A673 (cell line): ENCODE data around the gene SEMA6A.

Experiments used
- CTCF ChIP-seq: fragments of 300-800, 200-600 bp; sonication (generic); conservative IDR thresholded peaks from 2 replicates; pipeline ENCODE4 v1.5.1; 2017; ENCODE audit warnings: low read depth, mild to moderate bottlenecking, antibody characterized with exemption, low read length, moderate library complexity, mixed read lengths
- EZH2 ChIP-seq: fragments of 200-600 bp; sonication (generic); IDR thresholded peaks from 2 replicates; pipeline ENCODE4 v1.6.1; 2017; ENCODE audit warnings: borderline replicate concordance, low read depth, mild to moderate bottlenecking, mixed read lengths, antibody characterized with exemption, low read length; ENCODE audit not compliant: poor library complexity, severe bottlenecking

DNA sequence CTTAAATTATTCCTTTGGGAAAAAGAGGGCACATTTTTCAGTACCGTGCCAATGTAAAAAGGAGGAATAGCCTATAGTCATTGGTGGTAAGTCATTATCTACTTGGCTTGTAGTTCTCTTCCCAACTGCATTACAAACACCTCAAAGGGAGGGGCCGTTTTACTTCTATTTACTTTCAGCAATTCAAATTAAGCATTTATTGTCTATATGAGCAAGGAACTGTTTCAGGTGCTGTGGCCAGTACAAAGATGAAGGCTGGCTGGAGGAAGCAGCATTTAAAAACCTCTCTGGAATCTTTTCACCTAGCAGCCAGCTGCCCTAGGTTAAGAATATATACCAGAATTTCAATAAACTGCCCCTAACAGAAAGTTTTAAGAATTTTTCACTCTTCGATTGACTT is 48.9 kb downstream of the SEMA6A start:
- TF ChIP-seq CTCF, result no peak
- no peak for TF ChIP-seq EZH2
